Stimulated activated CD8-positive, alpha-beta memory T cell treated with anti-CD3 and anti-CD28 coated beads, Interleukin-7, amount 100 ng/mL, for 4 hours (primary cell): ENCODE measurements around the gene IFITM2.

ENCODE experiments used
- DNase-seq, 2 donors: peaks; one replicate each; pipeline ENCODE4 v3.0.0-alpha.2; 2020; ENCODE audit warnings: low read depth in 2 of 2

IFITM2 gene

GRCh38 chr11:281486-282161 is 26.0 kb upstream of the IFITM2 start:
- no peak for DNase-seq

GRCh38 chr11:282171-282570 is 25.4 kb upstream of the IFITM2 start:
- no peak for DNase-seq

GRCh38 chr11:282630-283360 is 24.8 kb upstream of the IFITM2 start:
- DNase-seq = no peak

GRCh38 chr11:283405-284104 is 24.1 kb upstream of the IFITM2 start:
- DNase-seq = no peak

- DNase-seq = no peak
Observed at GRCh38 chr11:284105-285020, 23.3 kb upstream of the IFITM2 start.

- DNase-seq = no peak
Observed at GRCh38 chr11:285021-285893, 22.4 kb upstream of the IFITM2 start.

- DNase-seq = no peak
Observed at GRCh38 chr11:285894-286220, 21.8 kb upstream of the IFITM2 start.

GRCh38 chr11:286977-287820 is 20.4 kb upstream of the IFITM2 start:
- DNase-seq = peak in 1 of 2 donors; percentile 53

- DNase-seq = no peak
Observed at GRCh38 chr11:287821-288477, 19.7 kb upstream of the IFITM2 start.

- no peak for DNase-seq
Observed at GRCh38 chr11:288478-289397, 18.9 kb upstream of the IFITM2 start, which contains the start of gene PGGHG. TSS of gene PGGHG (plus strand) at chr11:289126. CDS start at chr11:289817, 691 bp downstream.

- no peak for DNase-seq
Observed at GRCh38 chr11:289398-289711, 18.3 kb upstream of the IFITM2 start.

- no peak for DNase-seq
Observed at GRCh38 chr11:289712-290620, 17.6 kb upstream of the IFITM2 start.

GRCh38 chr11:290621-291231 is 16.9 kb upstream of the IFITM2 start:
- DNase-seq = no peak

GRCh38 chr11:291281-292210 is 16.1 kb upstream of the IFITM2 start:
- DNase-seq = no peak

- no peak for DNase-seq
Observed at GRCh38 chr11:292211-293121, 15.2 kb upstream of the IFITM2 start.
